ENCODE data around the gene RNF44. TPM values are rescaled to one million over a fixed set of nuclear protein-coding genes. Genes with fewer than 3 reads are reported as not detected.

The RNF44 gene
- total and polyA plus RNA-seq, 2 of the 13 experiments (the other 11 are each of a cell fraction or from before 2014, with no cell fraction given), result 9.2 to 16.8 TPM

- TF ChIP-seq ZNF704 (CRISPR knock-in tag; IDR thresholded peaks at IDR 0.05; ENCODE audit: borderline replicate concordance) (no peak), MXI1 (IDR thresholded peaks at IDR 0.05; ENCODE audit: borderline replicate concordance, low read depth, low read length) (no peak), DR1 (CRISPR knock-in tag; IDR thresholded peaks at IDR 0.05) (no peak), ZNF232 (CRISPR knock-in tag; IDR thresholded peaks at IDR 0.05; ENCODE audit: borderline replicate concordance) (no peak), ZNF354B (CRISPR knock-in tag; IDR thresholded peaks at IDR 0.05) (no peak), TBL1XR1 (IDR thresholded peaks at IDR 0.05; ENCODE audit: borderline replicate concordance, low read length, partially characterized antibody) (no peak), ZNF207 (IDR thresholded peaks at IDR 0.05; ENCODE audit: borderline replicate concordance) (no peak), ZNF20 (CRISPR knock-in tag; IDR thresholded peaks at IDR 0.05) (no peak), DZIP1 (CRISPR knock-in tag; IDR thresholded peaks at IDR 0.05) (peak; percentile 14; the same call in 1 of the 2 replicates), ZGPAT (CRISPR knock-in tag; IDR thresholded peaks at IDR 0.05) (no peak), RFXAP (CRISPR knock-in tag; IDR thresholded peaks at IDR 0.05; ENCODE audit: borderline replicate concordance) (no peak)
Observed at GRCh38 chr5:176549871-176550270, 12.7 kb upstream of the RNF44 start (continued).

Data from HepG2 (cell line).